ENCODE results near the gene TPCN1. TPM values are rescaled to one million over a fixed set of nuclear protein-coding genes. Genes with fewer than 3 reads are reported as not detected.

TPCN1 gene
- total RNA-seq, 1 donor from 2014 or later, result 7.9 TPM

- peaks cover 11% of the 10 kb centered on the region for H3K4me1 Mint-ChIP-seq (ENCODE audit: low read depth, unreplicated experiment)
- peaks cover 4% of the 10 kb centered on the region for H3K27me3 Mint-ChIP-seq (ENCODE audit: unreplicated experiment)
- H3K27ac Mint-ChIP-seq (ENCODE audit: unreplicated experiment), result no peak within 1 kb of the TSS
- H3K4me3 Mint-ChIP-seq (ENCODE audit: unreplicated experiment), result peak within 1 kb of the TSS; percentile 84
- peak; percentile 95 for DNase-seq
- TF ChIP-seq CTCF (IDR thresholded peaks at IDR 0.05; ENCODE audit: partially characterized antibody, unreplicated experiment), result no peak
- H3K9me3 Mint-ChIP-seq (ENCODE audit: unreplicated experiment), result peaks cover 7% of the 10 kb centered on the region
- H3K36me3 Mint-ChIP-seq (ENCODE audit: unreplicated experiment), result peaks cover 7% of the 10 kb centered on the region
Observed at GRCh38 chr12:113334786-113335539, 113.7 kb downstream of the TPCN1 start, which contains the start of gene SLC8B1. Gene SLC8B1, minus strand, starts transcription at chr12:113335109. Its CDS starts 2,231 bp downstream, at chr12:113332878.

- Mint-ChIP-seq H3K36me3 (ENCODE audit: unreplicated experiment) (no peaks in the 10 kb centered on the region), H3K4me3 (ENCODE audit: unreplicated experiment) (no peak overlapping the region), H3K9me3 (ENCODE audit: unreplicated experiment) (no peaks in the 10 kb centered on the region), H3K27me3 (ENCODE audit: unreplicated experiment) (no peaks in the 10 kb centered on the region), H3K4me1 (ENCODE audit: low read depth, unreplicated experiment) (no peaks in the 10 kb centered on the region), H3K27ac (ENCODE audit: unreplicated experiment) (no peak overlapping the region)
- no peak for TF ChIP-seq CTCF (IDR thresholded peaks at IDR 0.05; ENCODE audit: partially characterized antibody, unreplicated experiment)
- no peak for DNase-seq
Observed at GRCh38 chr12:113339540-113339939, 118.3 kb downstream of the TPCN1 start.

GRCh38 chr12:113340061-113340460, 118.8 kb downstream of the TPCN1 start:
- no peak overlapping the region for H3K4me3 Mint-ChIP-seq (ENCODE audit: unreplicated experiment)
- no peaks in the 10 kb centered on the region for H3K4me1 Mint-ChIP-seq (ENCODE audit: low read depth, unreplicated experiment)
- H3K27me3 Mint-ChIP-seq (ENCODE audit: unreplicated experiment), result no peaks in the 10 kb centered on the region
- H3K9me3 Mint-ChIP-seq (ENCODE audit: unreplicated experiment), result no peaks in the 10 kb centered on the region
- no peak overlapping the region for H3K27ac Mint-ChIP-seq (ENCODE audit: unreplicated experiment)
- TF ChIP-seq CTCF (IDR thresholded peaks at IDR 0.05; ENCODE audit: partially characterized antibody, unreplicated experiment), result no peak
- H3K36me3 Mint-ChIP-seq (ENCODE audit: unreplicated experiment), result no peaks in the 10 kb centered on the region
- no peak for DNase-seq

GRCh38 chr12:113341535-113341934, 120.3 kb downstream of the TPCN1 start:
- no peak for TF ChIP-seq CTCF (IDR thresholded peaks at IDR 0.05; ENCODE audit: partially characterized antibody, unreplicated experiment)
- Mint-ChIP-seq H3K27me3 (ENCODE audit: unreplicated experiment) (no peaks in the 10 kb centered on the region), H3K36me3 (ENCODE audit: unreplicated experiment) (no peaks in the 10 kb centered on the region), H3K9me3 (ENCODE audit: unreplicated experiment) (no peaks in the 10 kb centered on the region), H3K4me1 (ENCODE audit: low read depth, unreplicated experiment) (no peaks in the 10 kb centered on the region), H3K4me3 (ENCODE audit: unreplicated experiment) (no peak overlapping the region), H3K27ac (ENCODE audit: unreplicated experiment) (no peak overlapping the region)
- DNase-seq, result no peak

GRCh38 chr12:113345318-113345717, 124.1 kb downstream of the TPCN1 start:
- no peaks in the 10 kb centered on the region for H3K36me3 Mint-ChIP-seq (ENCODE audit: unreplicated experiment)
- H3K27me3 Mint-ChIP-seq (ENCODE audit: unreplicated experiment), result no peaks in the 10 kb centered on the region
- H3K4me1 Mint-ChIP-seq (ENCODE audit: low read depth, unreplicated experiment), result peaks cover 2% of the 10 kb centered on the region
- no peak overlapping the region for H3K4me3 Mint-ChIP-seq (ENCODE audit: unreplicated experiment)
- DNase-seq, result no peak
- no peaks in the 10 kb centered on the region for H3K9me3 Mint-ChIP-seq (ENCODE audit: unreplicated experiment)
- no peak for TF ChIP-seq CTCF (IDR thresholded peaks at IDR 0.05; ENCODE audit: partially characterized antibody, unreplicated experiment)
- H3K27ac Mint-ChIP-seq (ENCODE audit: unreplicated experiment), result no peak overlapping the region
